ENCODE data around the gene OR10C1. TPM values are rescaled to one million over a fixed set of nuclear protein-coding genes. Genes with fewer than 3 reads are reported as not detected.

Gene OR10C1
- total and polyA plus RNA-seq, 10 of the 15 experiments (the other 5 are each of a cell fraction or from before 2014, with no cell fraction given) = not detected

- Histone ChIP-seq H3K4me2 (ENCODE audit: control insufficient read depth, insufficient read depth) (no peak overlapping the region), H3K9ac (ENCODE audit: control insufficient read depth, insufficient read depth, low read length) (no peak overlapping the region), H3K27me3 (replicated peaks in 1 of 2; ENCODE audit: control insufficient read depth in 2 of 2, insufficient read depth in 2 of 2, low read length in 1 of 2) (no peaks in the 10 kb centered on the region), H4K20me1 (ENCODE audit: control insufficient read depth, insufficient read depth) (no peaks in the 10 kb centered on the region), H3K4me1 (ENCODE audit: control insufficient read depth, insufficient read depth, low read length) (no peaks in the 10 kb centered on the region), H3K27ac (ENCODE audit: control insufficient read depth, insufficient read depth) (no peak overlapping the region), H3K9me3 (replicated peaks; ENCODE audit: control insufficient read depth, insufficient read depth, low read length) (no peaks in the 10 kb centered on the region), H2AFZ (ENCODE audit: control insufficient read depth, low read depth, low read length) (no peak overlapping the region), H3K4me3 (no peak overlapping the region), H3K79me2 (ENCODE audit: control insufficient read depth, insufficient read depth, low read length) (no peaks in the 10 kb centered on the region), H3K36me3 (ENCODE audit: control insufficient read depth in 2 of 2, insufficient read depth in 2 of 2, low read length in 1 of 2) (no peaks in the 10 kb centered on the region)
- ChIA-PET RAD21 (ENCODE audit: unreplicated experiment) (no interaction called here), CTCF (no interaction called here), SMC1A (ENCODE audit: uncharacterized antibody, unreplicated experiment) (no interaction called here), POLR2A (no interaction called here)
- ATAC-seq (no peak), DNase-seq (ENCODE audit: low read depth, low spot score) (no peak), FAIRE-seq (no peak)
- in situ Hi-C loops (cut with MboI) = no loop called here
- TF ChIP-seq YY1 (IDR thresholded peaks at IDR 0.05; ENCODE audit: low read depth, low read length) (no peak), ETV6 (conservative IDR thresholded peaks at IDR 0.05 in 1 of 2, IDR thresholded peaks at IDR 0.05 in 1 of 2; ENCODE audit: borderline replicate concordance in 1 of 2, low read depth in 1 of 2) (no peak)
- BruUV-seq (replicated peaks) = no TSS peak
- 2% methylated on average over 3 of the region's 3 CpGs for WGBS (ENCODE audit: insufficient coverage, insufficient replicate concordance, low lambda C conversion rate, missing lambda C conversion rate)
- intact Hi-C loops (cut with micrococcal nuclease; ENCODE audit: unreplicated experiment) = no loop called here
These were observed 19.6 kb upstream of the OR10C1 start for GRCh38 chr6:29419516-29419915.

- intact Hi-C loops (cut with micrococcal nuclease; ENCODE audit: unreplicated experiment) (no loop called here), in situ Hi-C loops (cut with MboI) (no loop called here)
- CTCF ChIA-PET = no interaction called here
These were observed 14.9 kb upstream of the OR10C1 start for GRCh38 chr6:29424168-29424567.

More at GRCh38 chr6:29424168-29424567, 14.9 kb upstream of the OR10C1 start:
- Histone ChIP-seq H3K79me2 (ENCODE audit: control insufficient read depth, insufficient read depth, low read length) (no peaks in the 10 kb centered on the region), H3K9ac (ENCODE audit: control insufficient read depth, insufficient read depth, low read length) (no peak overlapping the region), H3K9me3 (replicated peaks; ENCODE audit: control insufficient read depth, insufficient read depth, low read length) (no peaks in the 10 kb centered on the region), H4K20me1 (ENCODE audit: control insufficient read depth, insufficient read depth) (no peaks in the 10 kb centered on the region), H2AFZ (ENCODE audit: control insufficient read depth, low read depth, low read length) (no peak overlapping the region), H3K27me3 (replicated peaks in 1 of 2; ENCODE audit: control insufficient read depth in 2 of 2, insufficient read depth in 2 of 2, low read length in 1 of 2) (no peaks in the 10 kb centered on the region), H3K4me3 (no peak overlapping the region), H3K36me3 (ENCODE audit: control insufficient read depth in 2 of 2, insufficient read depth in 2 of 2, low read length in 1 of 2) (no peaks in the 10 kb centered on the region), H3K27ac (ENCODE audit: control insufficient read depth, insufficient read depth) (no peak overlapping the region), H3K4me1 (ENCODE audit: control insufficient read depth, insufficient read depth, low read length) (no peaks in the 10 kb centered on the region), H3K4me2 (ENCODE audit: control insufficient read depth, insufficient read depth) (no peak overlapping the region)
- BruUV-seq (replicated peaks) = no TSS peak
- ChIA-PET RAD21 (ENCODE audit: unreplicated experiment) (no interaction called here), SMC1A (ENCODE audit: uncharacterized antibody, unreplicated experiment) (no interaction called here), POLR2A (no interaction called here)
- no peak for DNase-seq (ENCODE audit: low read depth, low spot score)
- FAIRE-seq = no peak
- TF ChIP-seq EGR1 (IDR thresholded peaks at IDR 0.05; ENCODE audit: borderline replicate concordance in 1 of 2, low read depth in 2 of 2, low read length in 2 of 2) = no peak
- TF ChIP-seq USF2 (IDR thresholded peaks at IDR 0.05; ENCODE audit: borderline replicate concordance, low read depth, low read length) = no peak
- no peak for TF ChIP-seq PML (IDR thresholded peaks at IDR 0.05; ENCODE audit: low read length)
- TF ChIP-seq SMC3 (IDR thresholded peaks at IDR 0.05; ENCODE audit: borderline replicate concordance, low read length) = no peak
- TF ChIP-seq FOS (IDR thresholded peaks at IDR 0.05; ENCODE audit: borderline replicate concordance, extremely low read depth, insufficient read length) = no peak
- no peak for TF ChIP-seq SMARCA5 (IDR thresholded peaks at IDR 0.05)
- no peak for TF ChIP-seq MEF2A (IDR thresholded peaks at IDR 0.05; ENCODE audit: insufficient read depth, low read depth, low read length)
- no peak for TF ChIP-seq HCFC1 (IDR thresholded peaks at IDR 0.05; ENCODE audit: low read length)
- no peak for TF ChIP-seq ETV6 (conservative IDR thresholded peaks at IDR 0.05 in 1 of 2, IDR thresholded peaks at IDR 0.05 in 1 of 2; ENCODE audit: borderline replicate concordance in 1 of 2, low read depth in 1 of 2)
- TF ChIP-seq ELK1 (IDR thresholded peaks at IDR 0.05; ENCODE audit: low read depth, low read length) = no peak
- TF ChIP-seq ZNF622 (IDR thresholded peaks at IDR 0.05) = no peak
- WGBS (ENCODE audit: insufficient coverage, insufficient replicate concordance, low lambda C conversion rate, missing lambda C conversion rate) = 75% methylated on average over 2 of the region's 2 CpGs
- no peak for ATAC-seq
